Thyroid gland (tissue), 4 donors: Measurements from ENCODE around the gene OPALIN. TPM values are rescaled to one million over a fixed set of nuclear protein-coding genes. Genes with fewer than 3 reads are reported as not detected.

Source experiments
- DNase-seq, 2 donors: peaks; one replicate each; pipeline ENCODE4 v3.0.0-alpha.2; 2019
- H3K27ac ChIP-seq, 3 donors: fragments of 200-600 bp; sonication (generic); 1 replicate in 2 of 3; 2 replicates in 1 of 3; pipeline ENCODE4 v1.5.1; 2016 to 2019; ENCODE audit warnings: mild to moderate bottlenecking in 1 of 3, moderate library complexity in 1 of 3
- H3K27me3 ChIP-seq: fragments of 200-600 bp; sonication (generic); one replicate; pipeline ENCODE4 v1.5.1; 2019
- H3K36me3 ChIP-seq, 2 donors: fragments of 200-600 bp; sonication (generic); one replicate each; pipeline ENCODE4 v1.5.1; 2016 to 2019
- H3K4me1 ChIP-seq, 2 donors: fragments of 200-600 bp; sonication (generic); one replicate each; pipeline ENCODE4 v1.5.1; 2017 to 2019
- H3K4me3 ChIP-seq, 3 donors: fragments of 200-600 bp; sonication (generic); replicated peaks in 1 of 3; 1 replicate in 2 of 3; 2 replicates in 1 of 3; pipeline ENCODE4 v1.5.1; 2016; ENCODE audit warnings: mild to moderate bottlenecking in 1 of 3
- H3K9me3 ChIP-seq: fragments of 200-600 bp; sonication (generic); one replicate; pipeline ENCODE4 v1.5.1; 2017
- POLR2A ChIP-seq, 2 donors: fragments of 450-650 bp; IDR thresholded peaks; one replicate each; pipeline ENCODE4 v1.6.1; 2017; ENCODE audit warnings: antibody characterized with exemption in 2 of 2, mild to moderate bottlenecking in 2 of 2, moderate library complexity in 1 of 2
- WGBS, 2 donors: methylation state at CpG; one replicate each; pipeline ENCODE4 v1.1.5; 2017; 5-methylcytosine and 5-hydroxymethylcytosine counted together
- intact Hi-C: fragments of 100-400 bp; cut with DNase I; formaldehyde crosslinking; loops from one replicate; pipeline ENCODE4 v1.15.1; 2023
- total RNA-seq, 4 donors: library from RNA; depleted of rRNA; stranded (reverse); fragments of >200 nt; gene quantifications; one replicate each; pipeline ENCODE4 v1.2.3, GENCODE V29; 2016
- TF ChIP-seq, protein P1 (sequence below), 6 experiments: fragments of 200-600 bp in 3 of 6; fragments of 450-650 bp in 3 of 6; sonication (generic) in 3 of 6; IDR thresholded peaks; one replicate each; pipeline ENCODE4 v1.5.1; 2016 to 2019; ENCODE audit warnings: antibody characterized with exemption in 6 of 6, mild to moderate bottlenecking in 2 of 6, inconsistent platforms in 1 of 6, moderate library complexity in 1 of 6

Gene OPALIN
- total RNA-seq, 4 donors from 2014 or later: not detected

DNA sequence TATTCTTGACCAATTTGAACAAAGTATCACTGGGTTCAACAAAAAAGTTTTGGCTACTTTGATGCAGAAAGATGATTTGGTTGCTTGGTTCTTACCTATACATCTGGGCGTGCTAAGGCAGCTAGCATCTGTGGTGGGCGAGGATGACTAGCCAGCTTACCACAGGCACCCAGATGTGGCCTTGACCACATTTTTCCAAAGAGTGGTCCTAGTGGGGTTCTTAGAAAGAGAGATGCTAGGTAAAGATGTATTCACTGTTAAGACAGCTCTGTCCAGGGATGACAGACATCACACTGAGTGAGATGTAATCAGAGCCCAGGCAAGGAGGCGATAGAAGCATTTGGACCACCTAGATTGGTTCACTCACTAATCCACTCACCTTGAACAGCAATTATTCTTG lies 53.8 kb downstream of the OPALIN start:
- 96 to 99% methylated on average over 3 of the region's 3 CpGs for WGBS, 2 donors
- Histone ChIP-seq H3K36me3 (no peaks in the 10 kb centered on the region), H3K9me3 (no peaks in the 10 kb centered on the region), H3K27me3 (no peaks in the 10 kb centered on the region), H3K4me1 (peaks cover 10 to 14% of the 10 kb centered on the region in 2 donors), H3K4me3 (no peak overlapping the region), H3K27ac (no peak overlapping the region)
- intact Hi-C loops: no loop called here
- no peak for DNase-seq
- TF ChIP-seq, protein P1, sequence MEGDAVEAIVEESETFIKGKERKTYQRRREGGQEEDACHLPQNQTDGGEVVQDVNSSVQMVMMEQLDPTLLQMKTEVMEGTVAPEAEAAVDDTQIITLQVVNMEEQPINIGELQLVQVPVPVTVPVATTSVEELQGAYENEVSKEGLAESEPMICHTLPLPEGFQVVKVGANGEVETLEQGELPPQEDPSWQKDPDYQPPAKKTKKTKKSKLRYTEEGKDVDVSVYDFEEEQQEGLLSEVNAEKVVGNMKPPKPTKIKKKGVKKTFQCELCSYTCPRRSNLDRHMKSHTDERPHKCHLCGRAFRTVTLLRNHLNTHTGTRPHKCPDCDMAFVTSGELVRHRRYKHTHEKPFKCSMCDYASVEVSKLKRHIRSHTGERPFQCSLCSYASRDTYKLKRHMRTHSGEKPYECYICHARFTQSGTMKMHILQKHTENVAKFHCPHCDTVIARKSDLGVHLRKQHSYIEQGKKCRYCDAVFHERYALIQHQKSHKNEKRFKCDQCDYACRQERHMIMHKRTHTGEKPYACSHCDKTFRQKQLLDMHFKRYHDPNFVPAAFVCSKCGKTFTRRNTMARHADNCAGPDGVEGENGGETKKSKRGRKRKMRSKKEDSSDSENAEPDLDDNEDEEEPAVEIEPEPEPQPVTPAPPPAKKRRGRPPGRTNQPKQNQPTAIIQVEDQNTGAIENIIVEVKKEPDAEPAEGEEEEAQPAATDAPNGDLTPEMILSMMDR (IDR thresholded peaks at IDR 0.05): no peak
- TF ChIP-seq POLR2A (IDR thresholded peaks at IDR 0.05): no peak

DNA sequence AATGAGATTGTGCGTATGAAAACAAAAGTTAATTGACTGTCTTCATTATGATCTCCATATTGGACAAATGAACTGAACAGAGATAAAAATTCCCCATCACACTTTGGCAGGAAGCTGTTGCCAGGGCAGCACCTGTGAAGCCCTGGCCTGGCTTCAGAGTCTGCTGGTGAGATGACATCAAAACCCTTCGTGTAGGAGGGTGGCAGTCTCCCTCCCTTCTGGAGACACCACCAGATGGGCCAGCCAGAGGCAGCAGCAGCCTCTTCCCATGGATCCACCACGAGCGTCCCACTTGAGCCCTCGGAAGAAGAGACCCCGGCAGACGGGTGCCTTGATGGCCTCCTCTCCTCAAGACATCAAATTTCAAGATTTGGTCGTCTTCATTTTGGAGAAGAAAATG lies 54.6 kb downstream of the OPALIN start, which contains the start of gene DNTT:
Gene DNTT (plus strand): TSS at position 205 of the 400 bp plus-strand sequence. CDS start 64 bp downstream, at position 269.
- H3K27me3 ChIP-seq: no peaks in the 10 kb centered on the region
- H3K27ac ChIP-seq: no peak within 1 kb of the TSS
- DNase-seq: no peak
- no peaks in the 10 kb centered on the region for H3K36me3 ChIP-seq
- H3K4me1 ChIP-seq: peaks cover 3 to 6% of the 10 kb centered on the region in 2 donors
- H3K9me3 ChIP-seq: no peaks in the 10 kb centered on the region
- H3K4me3 ChIP-seq: no peak within 1 kb of the TSS
- intact Hi-C loops: no loop called here
- no peak for TF ChIP-seq POLR2A (IDR thresholded peaks at IDR 0.05)
- TF ChIP-seq, protein P1 (IDR thresholded peaks at IDR 0.05): no peak
- WGBS, 2 donors: 81 to 88% methylated on average over 8 of the region's 8 CpGs

DNA sequence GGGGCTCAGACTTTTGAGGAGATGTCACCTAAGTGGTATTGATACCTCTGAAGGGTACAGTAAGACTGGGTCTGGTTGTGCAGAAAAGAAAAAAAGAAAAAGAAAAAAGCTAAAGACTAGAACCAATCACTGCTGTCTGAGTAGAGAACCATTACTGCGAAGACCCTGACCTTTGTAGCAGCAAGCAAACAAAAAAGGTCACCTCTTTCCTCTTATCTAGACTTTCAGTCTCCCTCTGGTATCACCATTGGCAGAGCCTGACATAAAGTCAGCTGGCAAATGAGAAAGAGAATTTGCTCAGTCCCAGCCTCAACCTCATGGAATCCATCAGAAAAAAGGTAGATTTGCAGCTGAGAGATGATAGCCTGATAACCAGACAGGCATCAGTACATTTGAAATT lies 57.2 kb downstream of the OPALIN start:
- H3K27me3 ChIP-seq: no peaks in the 10 kb centered on the region
- no peaks in the 10 kb centered on the region for H3K9me3 ChIP-seq
- no peaks in the 10 kb centered on the region for H3K4me1 ChIP-seq
- TF ChIP-seq, protein P1 (IDR thresholded peaks at IDR 0.05): no peak
- no peak for TF ChIP-seq POLR2A (IDR thresholded peaks at IDR 0.05)
- no peak overlapping the region for H3K4me3 ChIP-seq
- H3K27ac ChIP-seq: no peak overlapping the region
- intact Hi-C loops: no loop called here
- DNase-seq: no peak
- no peaks in the 10 kb centered on the region for H3K36me3 ChIP-seq
- WGBS, 2 donors: 71 to 82% methylated on average over 1 of the region's 1 CpG

DNA sequence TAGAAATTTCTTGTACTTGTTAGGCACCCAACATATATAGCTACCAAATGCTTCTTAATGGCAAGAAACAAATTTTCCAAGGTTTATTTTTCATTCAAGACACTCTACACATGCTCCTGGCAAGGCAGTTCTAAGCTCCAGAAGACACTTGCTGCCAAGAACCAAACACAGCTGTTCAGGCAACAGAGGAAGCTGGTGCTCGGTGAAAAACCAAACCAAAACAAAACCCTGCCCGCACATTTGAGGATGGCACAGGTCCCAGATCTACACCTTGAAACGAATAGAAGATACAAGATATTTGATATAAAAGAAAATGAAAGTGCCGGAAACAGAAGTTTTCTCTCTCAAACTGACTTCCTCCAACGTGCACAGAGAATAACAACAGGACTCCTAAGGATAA lies 59.4 kb downstream of the OPALIN start:
- TF ChIP-seq, protein P1 (IDR thresholded peaks at IDR 0.05): no peak
- TF ChIP-seq POLR2A (IDR thresholded peaks at IDR 0.05): no peak
- no peak overlapping the region for H3K4me3 ChIP-seq

DNA sequence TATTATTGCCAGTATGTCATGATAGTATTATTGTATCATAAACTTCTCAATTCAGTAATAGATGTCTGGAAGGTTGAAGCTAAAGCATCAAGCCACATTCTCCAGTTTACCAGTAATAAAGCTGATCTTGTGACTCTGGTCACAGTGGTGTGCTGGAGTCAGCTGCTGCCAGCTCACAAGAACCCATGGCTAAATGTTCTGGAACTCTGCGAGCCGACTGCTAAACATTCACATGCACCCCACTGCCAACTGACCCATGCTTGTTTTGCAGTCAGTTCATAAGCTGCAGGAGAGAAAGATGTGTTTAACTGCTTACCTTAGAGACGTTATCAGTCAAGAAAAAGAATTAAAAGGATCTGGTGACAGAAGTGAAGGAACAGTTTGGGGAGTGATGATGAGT lies 60.4 kb downstream of the OPALIN start:
- Histone ChIP-seq H3K4me3 (no peak overlapping the region), H3K27ac (no peak overlapping the region), H3K4me1 (no peaks in the 10 kb centered on the region), H3K9me3 (no peaks in the 10 kb centered on the region), H3K36me3 (no peaks in the 10 kb centered on the region), H3K27me3 (no peaks in the 10 kb centered on the region)
- intact Hi-C loops: no loop called here
- TF ChIP-seq POLR2A (IDR thresholded peaks at IDR 0.05): no peak
- TF ChIP-seq, protein P1 (IDR thresholded peaks at IDR 0.05): no peak
- WGBS, 2 donors: 88 to 90% methylated on average over 3 of the region's 3 CpGs
- DNase-seq: no peak

More for the DNA sequence above, 59.4 kb downstream of the OPALIN start:
- Histone ChIP-seq H3K4me1 (no peaks in the 10 kb centered on the region), H3K9me3 (no peaks in the 10 kb centered on the region), H3K27me3 (no peaks in the 10 kb centered on the region), H3K27ac (no peak overlapping the region), H3K36me3 (no peaks in the 10 kb centered on the region)
- WGBS, 2 donors: 26 to 42% methylated on average over 5 of the region's 5 CpGs
- DNase-seq: peak in 1 of 2 donors; percentile 30
- intact Hi-C loops: no loop called here
